GM19324 (cell line): Measurements from ENCODE around the gene ATAD5.
"Not testable (repeated sequence)": the region's sequence is repeated elsewhere in the genome, so short reads cannot be mapped to it uniquely, and the experiment has no call there.

Experiments used
- ATAC-seq: cut with Tn5 transposase; IDR thresholded peaks from one replicate; pipeline ENCODE4 v1.9.1; 2021; ENCODE audit warnings: mild to moderate bottlenecking, moderate library complexity; ENCODE audit not compliant: unreplicated experiment, low FRiP score

ATAD5 gene

GRCh38 chr17:30831663-30832437 lies at the start of gene ATAD5:
Gene ATAD5 (plus strand): TSS chr17:30831966. CDS start chr17:30832348, 382 bp downstream.
- ATAC-seq = peak; percentile 80

GRCh38 chr17:30782206-30782605 lies 49.6 kb upstream of the ATAD5 start:
- no peak for ATAC-seq

GRCh38 chr17:30788918-30789317 lies 42.8 kb upstream of the ATAD5 start:
- ATAC-seq = no peak

- ATAC-seq = no peak
These were observed 41.5 kb upstream of the ATAD5 start for GRCh38 chr17:30790279-30790678.

GRCh38 chr17:30793282-30793977 lies 38.3 kb upstream of the ATAD5 start:
- no peak for ATAC-seq

- no peak for ATAC-seq
These were observed 37.4 kb upstream of the ATAD5 start for GRCh38 chr17:30794372-30794771.

- ATAC-seq = no peak
These were observed 35.8 kb upstream of the ATAD5 start for GRCh38 chr17:30796016-30796415.

GRCh38 chr17:30801671-30802070 lies 30.1 kb upstream of the ATAD5 start:
- no peak for ATAC-seq

GRCh38 chr17:30805944-30806456 lies 25.8 kb upstream of the ATAD5 start:
- no peak for ATAC-seq

GRCh38 chr17:30807896-30808295 lies 23.9 kb upstream of the ATAD5 start:
- no peak for ATAC-seq

GRCh38 chr17:30808785-30809286 lies 22.9 kb upstream of the ATAD5 start:
- peak; percentile 72 for ATAC-seq

- no peak for ATAC-seq
These were observed 21.9 kb upstream of the ATAD5 start for GRCh38 chr17:30809867-30810266.

GRCh38 chr17:30812218-30813177 lies 19.3 kb upstream of the ATAD5 start:
- no peak for ATAC-seq

- ATAC-seq = not testable (repeated sequence)
These were observed 17.5 kb upstream of the ATAD5 start for GRCh38 chr17:30814236-30814635.

GRCh38 chr17:30814860-30815259 lies 16.9 kb upstream of the ATAD5 start:
- ATAC-seq = not testable (repeated sequence)

- ATAC-seq = no peak
These were observed 15.6 kb upstream of the ATAD5 start for GRCh38 chr17:30816165-30816564.

GRCh38 chr17:30819971-30820705 lies 11.6 kb upstream of the ATAD5 start:
- ATAC-seq = no peak

GRCh38 chr17:30821871-30822723 lies 9.7 kb upstream of the ATAD5 start:
- ATAC-seq = no peak

GRCh38 chr17:30822919-30823318 lies 8.8 kb upstream of the ATAD5 start:
- not testable (repeated sequence) for ATAC-seq
